ENCODE results near the gene NDUFA11. TPM values are rescaled to one million over a fixed set of nuclear protein-coding genes. Genes with fewer than 3 reads are reported as not detected.
"Not testable (repeated sequence)": the region's sequence is repeated elsewhere in the genome, so short reads cannot be mapped to it uniquely, and the experiment has no call there.

The NDUFA11 gene
- total and polyA plus RNA-seq, 2 donors (not counting 1 experiment from before 2014, with no cell fraction given), result 115 to 276 TPM

- peaks cover 20% of the 10 kb centered on the region for H3K27me3 Mint-ChIP-seq
- H3K27me3 ChIP-seq (replicated peaks in 1 of 4; ENCODE audit: control extremely low read depth in 1 of 4, control insufficient read depth in 3 of 4, insufficient read depth in 4 of 4, low read length in 3 of 4), result peaks cover 0 to 12% (median 1%) of the 10 kb centered on the region in 4 experiments
These were observed 25.7 kb downstream of the NDUFA11 start for GRCh38 chr19:5877882-5878281.

GRCh38 chr19:5877427-5877826 is 26.2 kb downstream of the NDUFA11 start:
- Histone ChIP-seq H3K4me1 (ENCODE audit: control insufficient read depth in 2 of 2, insufficient read depth in 2 of 2, low read length in 2 of 2) (no peaks in the 10 kb centered on the region), H3K36me3 (replicated peaks in 1 of 2; ENCODE audit: control extremely low read depth in 1 of 2, control insufficient read depth in 1 of 2, extremely low read depth in 1 of 2, insufficient read depth in 2 of 2, low read length in 1 of 2) (no peaks in the 10 kb centered on the region), H4K20me1 (ENCODE audit: control insufficient read depth, insufficient read depth, low read length, poor library complexity, severe bottlenecking) (no peaks in the 10 kb centered on the region), H3K4me2 (replicated peaks; ENCODE audit: low read depth, low read length, poor library complexity, severe bottlenecking) (no peak overlapping the region), H3K79me2 (ENCODE audit: control insufficient read depth, insufficient read depth, low read length) (no peaks in the 10 kb centered on the region), H3K27ac (ENCODE audit: low read length in 2 of 2) (no peak overlapping the region), H3K4me3 (ENCODE audit: control extremely low read depth in 1 of 5, extremely low read depth in 1 of 5, insufficient read depth in 1 of 5, low read depth in 2 of 5, low read length in 4 of 5) (no peak overlapping the region), H3K9me3 (ENCODE audit: control extremely low read depth in 1 of 3, control insufficient read depth in 2 of 3, insufficient read depth in 1 of 3, low read length in 2 of 3) (peaks cover 0 to 5% (median 0%) of the 10 kb centered on the region in 3 donors), H3K27me3 (replicated peaks in 1 of 4; ENCODE audit: control extremely low read depth in 1 of 4, control insufficient read depth in 3 of 4, insufficient read depth in 4 of 4, low read length in 3 of 4) (peaks cover 0 to 12% (median 1%) of the 10 kb centered on the region in 4 experiments), H2AFZ (ENCODE audit: insufficient read depth, low read depth, low read length, poor library complexity, severe bottlenecking) (no peak overlapping the region), H3K9ac (ENCODE audit: low read length) (no peak overlapping the region)
- H3K27ac Mint-ChIP-seq, result no peak overlapping the region
- ATAC-seq (ENCODE audit: low read depth) (no peak), DNase-seq (no peak)
- ChIA-PET CTCF (no interaction called here), POLR2A (no interaction called here)
- no peaks in the 10 kb centered on the region for H3K4me1 Mint-ChIP-seq
- H3K27me3 Mint-ChIP-seq, result peaks cover 18% of the 10 kb centered on the region
- WGBS (ENCODE audit: insufficient coverage), result 81% methylated on average over 7 of the region's 8 CpGs
- no peaks in the 10 kb centered on the region for H3K9me3 Mint-ChIP-seq (ENCODE audit: insufficient read depth)
- H3K4me3 Mint-ChIP-seq, result no peak overlapping the region
- intact Hi-C loops (cut with micrococcal nuclease), result no loop called here
- no peak for TF ChIP-seq EZH2 (IDR thresholded peaks at IDR 0.05; ENCODE audit: borderline replicate concordance, insufficient read depth, low read depth, low read length, poor library complexity, severe bottlenecking)
- TF ChIP-seq, protein P1, sequence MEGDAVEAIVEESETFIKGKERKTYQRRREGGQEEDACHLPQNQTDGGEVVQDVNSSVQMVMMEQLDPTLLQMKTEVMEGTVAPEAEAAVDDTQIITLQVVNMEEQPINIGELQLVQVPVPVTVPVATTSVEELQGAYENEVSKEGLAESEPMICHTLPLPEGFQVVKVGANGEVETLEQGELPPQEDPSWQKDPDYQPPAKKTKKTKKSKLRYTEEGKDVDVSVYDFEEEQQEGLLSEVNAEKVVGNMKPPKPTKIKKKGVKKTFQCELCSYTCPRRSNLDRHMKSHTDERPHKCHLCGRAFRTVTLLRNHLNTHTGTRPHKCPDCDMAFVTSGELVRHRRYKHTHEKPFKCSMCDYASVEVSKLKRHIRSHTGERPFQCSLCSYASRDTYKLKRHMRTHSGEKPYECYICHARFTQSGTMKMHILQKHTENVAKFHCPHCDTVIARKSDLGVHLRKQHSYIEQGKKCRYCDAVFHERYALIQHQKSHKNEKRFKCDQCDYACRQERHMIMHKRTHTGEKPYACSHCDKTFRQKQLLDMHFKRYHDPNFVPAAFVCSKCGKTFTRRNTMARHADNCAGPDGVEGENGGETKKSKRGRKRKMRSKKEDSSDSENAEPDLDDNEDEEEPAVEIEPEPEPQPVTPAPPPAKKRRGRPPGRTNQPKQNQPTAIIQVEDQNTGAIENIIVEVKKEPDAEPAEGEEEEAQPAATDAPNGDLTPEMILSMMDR (IDR thresholded peaks at IDR 0.05), result no peak

More at GRCh38 chr19:5877882-5878281, 25.7 kb downstream of the NDUFA11 start:
- DNase-seq (no peak), ATAC-seq (ENCODE audit: low read depth) (no peak)
- TF ChIP-seq, protein P1 (IDR thresholded peaks at IDR 0.05), result no peak
- TF ChIP-seq EZH2 (IDR thresholded peaks at IDR 0.05; ENCODE audit: borderline replicate concordance, insufficient read depth, low read depth, low read length, poor library complexity, severe bottlenecking), result no peak
- intact Hi-C loops (cut with micrococcal nuclease), result no loop called here
- CTCF ChIA-PET, result no interaction called here
- 81% methylated on average over 4 of the region's 9 CpGs for WGBS (ENCODE audit: insufficient coverage)
- Histone ChIP-seq H3K4me3 (ENCODE audit: control extremely low read depth in 1 of 5, extremely low read depth in 1 of 5, insufficient read depth in 1 of 5, low read depth in 2 of 5, low read length in 4 of 5) (no peak overlapping the region), H3K27ac (ENCODE audit: low read length in 2 of 2) (no peak overlapping the region), H3K4me1 (ENCODE audit: control insufficient read depth in 2 of 2, insufficient read depth in 2 of 2, low read length in 2 of 2) (no peaks in the 10 kb centered on the region), H2AFZ (ENCODE audit: insufficient read depth, low read depth, low read length, poor library complexity, severe bottlenecking) (no peak overlapping the region), H3K36me3 (replicated peaks in 1 of 2; ENCODE audit: control extremely low read depth in 1 of 2, control insufficient read depth in 1 of 2, extremely low read depth in 1 of 2, insufficient read depth in 2 of 2, low read length in 1 of 2) (no peaks in the 10 kb centered on the region), H4K20me1 (ENCODE audit: control insufficient read depth, insufficient read depth, low read length, poor library complexity, severe bottlenecking) (no peaks in the 10 kb centered on the region), H3K4me2 (replicated peaks; ENCODE audit: low read depth, low read length, poor library complexity, severe bottlenecking) (no peak overlapping the region), H3K79me2 (ENCODE audit: control insufficient read depth, insufficient read depth, low read length) (no peaks in the 10 kb centered on the region), H3K9me3 (ENCODE audit: control extremely low read depth in 1 of 3, control insufficient read depth in 2 of 3, insufficient read depth in 1 of 3, low read length in 2 of 3) (peaks cover 0 to 5% (median 0%) of the 10 kb centered on the region in 3 donors), H3K9ac (ENCODE audit: low read length) (no peak overlapping the region)
- Mint-ChIP-seq H3K9me3 (ENCODE audit: insufficient read depth) (no peaks in the 10 kb centered on the region), H3K4me1 (no peaks in the 10 kb centered on the region), H3K27ac (no peak overlapping the region), H3K4me3 (no peak overlapping the region)
- POLR2A ChIA-PET, result no interaction called here

- H3K27ac ChIP-seq (ENCODE audit: low read length in 2 of 2); H3K4me1 Mint-ChIP-seq; H3K4me2 ChIP-seq (replicated peaks; ENCODE audit: low read depth, low read length, poor library complexity, severe bottlenecking); H3K9me3 Mint-ChIP-seq (ENCODE audit: insufficient read depth); H3K4me3 ChIP-seq (ENCODE audit: control extremely low read depth in 1 of 5, extremely low read depth in 1 of 5, insufficient read depth in 1 of 5, low read depth in 2 of 5, low read length in 4 of 5); POLR2A ChIA-PET; intact Hi-C loops (cut with micrococcal nuclease); ATAC-seq (ENCODE audit: low read depth); H4K20me1 ChIP-seq (ENCODE audit: control insufficient read depth, insufficient read depth, low read length, poor library complexity, severe bottlenecking); H3K27ac Mint-ChIP-seq; CTCF ChIA-PET; H3K9me3 ChIP-seq (ENCODE audit: control extremely low read depth in 1 of 3, control insufficient read depth in 2 of 3, insufficient read depth in 1 of 3, low read length in 2 of 3); H3K9ac ChIP-seq (ENCODE audit: low read length); H3K4me3 Mint-ChIP-seq; H3K36me3 ChIP-seq (replicated peaks in 1 of 2; ENCODE audit: control extremely low read depth in 1 of 2, control insufficient read depth in 1 of 2, extremely low read depth in 1 of 2, insufficient read depth in 2 of 2, low read length in 1 of 2); H3K27me3 ChIP-seq (replicated peaks in 1 of 4; ENCODE audit: control extremely low read depth in 1 of 4, control insufficient read depth in 3 of 4, insufficient read depth in 4 of 4, low read length in 3 of 4); DNase-seq; H3K79me2 ChIP-seq (ENCODE audit: control insufficient read depth, insufficient read depth, low read length); H2AFZ ChIP-seq (ENCODE audit: insufficient read depth, low read depth, low read length, poor library complexity, severe bottlenecking); H3K4me1 ChIP-seq (ENCODE audit: control insufficient read depth in 2 of 2, insufficient read depth in 2 of 2, low read length in 2 of 2): not testable (repeated sequence)
- peaks cover 12% of the 10 kb centered on the region for H3K27me3 Mint-ChIP-seq
- 87% methylated on average over 6 of the region's 7 CpGs for WGBS (ENCODE audit: insufficient coverage)
These were observed 29.1 kb downstream of the NDUFA11 start for GRCh38 chr19:5874496-5874895.

All from B cell (primary cell).